IPS-NIHi7 (cell line): ENCODE measurements around the gene CNTN1.

Experiments used
- DNase-seq: peaks from one replicate; pipeline ENCODE4 v3.0.0; 2012; ENCODE audit warnings: mixed read lengths; ENCODE audit errors: extremely low spot score

Gene CNTN1

GRCh38 chr12:40691913-40692764 is at the start of gene CNTN1:
TSS of gene CNTN1 (plus strand) at chr12:40692439.
- DNase-seq: peak; percentile 97

- DNase-seq: no peak
Observed at GRCh38 chr12:40643506-40643905, 48.7 kb upstream of the CNTN1 start.

- DNase-seq: no peak
Observed at GRCh38 chr12:40643976-40644375, 48.3 kb upstream of the CNTN1 start.

GRCh38 chr12:40644708-40645107 is 47.5 kb upstream of the CNTN1 start:
- DNase-seq: no peak

- no peak for DNase-seq
Observed at GRCh38 chr12:40645361-40645760, 46.9 kb upstream of the CNTN1 start.

- DNase-seq: no peak
Observed at GRCh38 chr12:40646456-40646855, 45.8 kb upstream of the CNTN1 start.

- no peak for DNase-seq
Observed at GRCh38 chr12:40646911-40647310, 45.3 kb upstream of the CNTN1 start.

- DNase-seq: no peak
Observed at GRCh38 chr12:40647651-40648050, 44.6 kb upstream of the CNTN1 start.

GRCh38 chr12:40648519-40648918 is 43.7 kb upstream of the CNTN1 start:
- DNase-seq: no peak

- DNase-seq: no peak
Observed at GRCh38 chr12:40650038-40650704, 42.1 kb upstream of the CNTN1 start.

- no peak for DNase-seq
Observed at GRCh38 chr12:40655451-40655850, 36.8 kb upstream of the CNTN1 start.

- DNase-seq: no peak
Observed at GRCh38 chr12:40662366-40662765, 29.9 kb upstream of the CNTN1 start.

- DNase-seq: no peak
Observed at GRCh38 chr12:40663781-40664180, 28.5 kb upstream of the CNTN1 start.

GRCh38 chr12:40668099-40668529 is 24.1 kb upstream of the CNTN1 start:
- no peak for DNase-seq

- DNase-seq: no peak
Observed at GRCh38 chr12:40672741-40673271, 19.4 kb upstream of the CNTN1 start.

GRCh38 chr12:40681148-40681547 is 11.1 kb upstream of the CNTN1 start:
- DNase-seq: no peak

- DNase-seq: no peak
Observed at GRCh38 chr12:40684986-40685385, 7.3 kb upstream of the CNTN1 start.

- DNase-seq: no peak
Observed at GRCh38 chr12:40688085-40688725, 4.0 kb upstream of the CNTN1 start.

GRCh38 chr12:40689576-40689975 is 2.7 kb upstream of the CNTN1 start:
- DNase-seq: no peak

- peak; percentile 27 for DNase-seq
Observed at GRCh38 chr12:40692765-40693206, 547 bp downstream of the CNTN1 start.

GRCh38 chr12:40693207-40693821 is 1.1 kb downstream of the CNTN1 start:
- peak; percentile 67 for DNase-seq
